C4-2B (cell line): Measurements from ENCODE around the gene PCDHGA1.

Experiments
- H3K27ac ChIP-seq: fragments of 450-650 bp; 2 replicates; pipeline ENCODE4 v1.5.1; 2017
- CTCF ChIP-seq: fragments of 450-650 bp; conservative IDR thresholded peaks from 2 replicates; pipeline ENCODE4 v1.5.1; 2017; ENCODE audit warnings: mild to moderate bottlenecking
- ZFX ChIP-seq: fragments of 450-650 bp; IDR thresholded peaks from 2 replicates; pipeline ENCODE4 v1.6.1; 2017

Gene PCDHGA1

GRCh38 chr5:141510160-141510559, 179.8 kb downstream of the PCDHGA1 start:
- TF ChIP-seq CTCF (no peak), ZFX (no peak)
- no peak overlapping the region for H3K27ac ChIP-seq

GRCh38 chr5:141510850-141511601, 180.7 kb downstream of the PCDHGA1 start:
- no peak overlapping the region for H3K27ac ChIP-seq
- TF ChIP-seq CTCF (no peak), ZFX (no peak)

DNA sequence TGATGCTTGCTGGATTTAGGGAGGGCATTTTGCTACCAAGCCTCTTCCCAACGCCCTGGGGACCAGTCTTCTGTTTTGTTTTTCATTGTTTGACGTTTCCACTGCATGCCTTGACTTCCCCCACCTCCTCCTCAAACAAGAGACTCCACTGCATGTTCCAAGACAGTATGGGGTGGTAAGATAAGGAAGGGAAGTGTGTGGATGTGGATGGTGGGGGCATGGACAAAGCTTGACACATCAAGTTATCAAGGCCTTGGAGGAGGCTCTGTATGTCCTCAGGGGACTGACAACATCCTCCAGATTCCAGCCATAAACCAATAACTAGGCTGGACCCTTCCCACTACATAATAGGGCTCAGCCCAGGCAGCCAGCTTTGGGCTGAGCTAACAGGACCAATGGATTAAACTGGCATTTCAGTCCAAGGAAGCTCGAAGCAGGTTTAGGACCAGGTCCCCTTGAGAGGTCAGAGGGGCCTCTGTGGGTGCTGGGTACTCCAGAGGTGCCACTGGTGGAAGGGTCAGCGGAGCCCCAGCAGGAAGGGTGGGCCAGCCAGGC, 181.5 kb downstream of the PCDHGA1 start:
- TF ChIP-seq ZFX = no peak
- no peak for TF ChIP-seq CTCF
- no peak overlapping the region for H3K27ac ChIP-seq

DNA sequence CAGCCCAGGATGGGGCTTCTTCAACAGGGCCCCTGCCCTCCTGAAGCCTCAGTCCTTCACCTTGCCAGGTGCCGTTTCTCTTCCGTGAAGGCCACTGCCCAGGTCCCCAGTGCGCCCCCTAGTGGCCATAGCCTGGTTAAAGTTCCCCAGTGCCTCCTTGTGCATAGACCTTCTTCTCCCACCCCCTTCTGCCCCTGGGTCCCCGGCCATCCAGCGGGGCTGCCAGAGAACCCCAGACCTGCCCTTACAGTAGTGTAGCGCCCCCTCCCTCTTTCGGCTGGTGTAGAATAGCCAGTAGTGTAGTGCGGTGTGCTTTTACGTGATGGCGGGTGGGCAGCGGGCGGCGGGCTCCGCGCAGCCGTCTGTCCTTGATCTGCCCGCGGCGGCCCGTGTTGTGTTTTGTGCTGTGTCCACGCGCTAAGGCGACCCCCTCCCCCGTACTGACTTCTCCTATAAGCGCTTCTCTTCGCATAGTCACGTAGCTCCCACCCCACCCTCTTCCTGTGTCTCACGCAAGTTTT, 182.1 kb downstream of the PCDHGA1 start:
- peak; percentile 91 for TF ChIP-seq CTCF
- no peak for TF ChIP-seq ZFX
- no peak overlapping the region for H3K27ac ChIP-seq

DNA sequence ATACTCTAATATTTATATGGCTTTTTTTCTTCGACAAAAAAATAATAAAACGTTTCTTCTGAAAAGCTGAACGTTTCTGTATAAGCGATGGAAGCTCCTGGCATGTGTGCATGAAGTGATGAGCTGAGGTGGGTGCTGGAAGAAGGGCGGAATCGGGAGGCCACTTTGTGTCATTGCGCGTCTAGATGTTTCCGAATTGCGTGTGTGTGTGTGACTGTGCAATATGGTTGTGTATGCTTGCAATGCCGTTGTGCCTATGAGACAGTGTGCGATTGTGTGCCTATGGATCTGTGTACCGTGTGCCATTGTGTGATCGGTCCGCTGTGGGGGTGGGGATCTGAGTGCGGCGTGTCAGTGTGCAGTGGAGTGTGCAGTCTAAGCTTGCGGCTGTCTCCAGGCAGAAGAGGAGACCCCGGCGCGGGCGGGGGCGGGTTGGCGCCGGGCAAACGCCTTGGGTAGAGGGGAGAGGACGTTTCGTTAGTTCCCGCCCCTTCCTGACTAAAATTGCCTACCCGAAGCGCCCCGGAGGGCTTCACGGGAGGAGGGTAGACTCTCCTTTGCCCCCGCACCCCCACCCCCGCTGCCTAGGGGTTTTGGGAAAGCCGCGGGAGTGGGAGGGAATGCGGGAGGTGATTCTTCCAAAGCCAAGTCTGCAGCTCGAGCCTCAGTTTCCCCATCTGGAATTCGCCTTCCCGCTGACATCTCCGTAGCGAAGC, 182.8 kb downstream of the PCDHGA1 start:
- TF ChIP-seq CTCF = no peak; the same call in 1 of the 2 replicates
- no peak for TF ChIP-seq ZFX
- no peak overlapping the region for H3K27ac ChIP-seq

GRCh38 chr5:141513627-141514329, 183.5 kb downstream of the PCDHGA1 start:
- H3K27ac ChIP-seq = no peak overlapping the region
- TF ChIP-seq CTCF (no peak), ZFX (no peak)
